ENCODE measurements around the gene LRRC53.

The LRRC53 gene

DNA sequence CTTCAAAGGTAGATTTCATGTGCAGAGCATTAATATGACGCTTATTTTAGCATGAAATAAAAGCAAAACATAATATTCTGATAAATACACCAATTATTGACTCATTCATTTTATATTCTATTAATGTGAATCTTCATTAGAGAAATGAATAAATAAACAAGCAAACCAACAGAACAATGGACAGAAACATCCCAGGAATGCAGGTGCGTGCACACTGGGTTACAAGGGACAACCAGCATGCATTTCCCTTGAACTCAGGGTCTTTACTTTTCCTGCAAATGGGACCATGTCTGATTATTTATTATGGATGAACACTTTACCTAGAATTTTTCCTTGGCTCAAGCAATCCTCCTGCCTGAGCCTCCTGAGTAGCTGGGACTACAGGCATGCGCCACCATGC is 13.5 kb downstream of the LRRC53 start:
- in situ Hi-C loops (cut with HindIII; ENCODE audit: low sequenced_read_pairs), result no loop called here

- in situ Hi-C loops (cut with HindIII; ENCODE audit: low sequenced_read_pairs), result no loop called here
Measured at GRCh38 chr1:74496669-74497068, 15.7 kb downstream of the LRRC53 start.

DNA sequence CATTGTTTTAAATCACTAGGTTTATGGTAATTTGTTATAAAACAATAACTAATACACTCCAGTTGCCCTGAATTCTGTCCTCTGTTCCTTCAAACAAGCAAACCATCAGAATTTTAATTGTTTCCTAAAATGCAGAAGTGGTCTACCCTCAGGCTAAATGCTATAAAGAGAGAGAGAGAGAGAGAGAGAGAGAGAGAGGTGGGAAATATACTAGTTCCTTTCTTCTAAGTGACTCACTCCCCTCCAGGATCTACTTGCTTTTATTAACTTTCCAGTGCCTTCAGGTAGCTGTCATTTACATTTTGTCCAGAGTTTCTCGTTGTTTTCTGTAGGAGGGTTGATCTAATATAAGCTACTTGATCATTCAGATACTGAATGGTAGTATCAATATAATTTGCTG is 26.4 kb downstream of the LRRC53 start:
- in situ Hi-C loops (cut with HindIII; ENCODE audit: low sequenced_read_pairs), result no loop called here

GRCh38 chr1:74485622-74486021 is 26.8 kb downstream of the LRRC53 start:
- in situ Hi-C loops (cut with HindIII; ENCODE audit: low sequenced_read_pairs), result no loop called here

DNA sequence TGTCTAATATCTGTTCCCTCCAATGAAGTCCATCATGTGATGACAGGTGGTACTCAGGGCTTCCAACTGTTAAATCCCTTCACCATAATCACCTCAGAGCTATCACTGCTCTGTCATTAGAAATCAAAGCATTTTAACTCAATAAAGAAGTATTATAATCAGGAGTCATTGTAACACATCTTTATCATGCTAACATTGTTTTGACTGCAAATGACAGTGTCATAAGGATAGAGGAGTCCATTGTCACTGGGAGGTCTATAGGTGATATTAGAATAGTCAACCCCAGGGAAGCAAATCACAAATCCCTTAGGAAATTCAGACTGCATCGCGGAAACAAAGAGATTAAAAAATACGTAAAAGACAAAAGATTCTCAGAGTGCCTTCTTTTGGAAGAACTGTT is 30.8 kb downstream of the LRRC53 start:
- in situ Hi-C loops (cut with HindIII; ENCODE audit: low sequenced_read_pairs), result no loop called here

DNA sequence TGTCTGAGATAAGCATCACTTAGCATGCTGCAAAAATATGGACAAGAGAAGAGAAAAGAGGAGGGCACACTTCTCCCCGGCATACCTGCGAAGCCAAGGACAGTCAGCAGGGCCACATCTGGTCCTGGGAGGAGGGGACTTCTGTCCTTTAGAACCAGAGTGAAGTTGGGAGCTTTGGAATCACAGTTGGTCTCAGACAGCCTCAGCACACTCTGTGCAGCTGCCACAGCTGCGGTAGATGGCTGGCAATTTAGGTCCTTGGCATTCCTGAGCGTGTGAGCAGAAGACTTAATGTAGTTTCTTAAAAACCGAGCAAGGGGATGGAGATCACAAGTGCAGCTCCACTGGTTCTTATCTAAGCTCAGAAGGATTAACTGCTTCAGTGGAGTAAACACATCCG is 32.3 kb downstream of the LRRC53 start:
- in situ Hi-C loops (cut with HindIII; ENCODE audit: low sequenced_read_pairs), result no loop called here

- in situ Hi-C loops (cut with HindIII; ENCODE audit: low sequenced_read_pairs), result no loop called here
Measured at GRCh38 chr1:74478979-74479378, 33.4 kb downstream of the LRRC53 start.

GRCh38 chr1:74474585-74474984 is 37.8 kb downstream of the LRRC53 start:
- in situ Hi-C loops (cut with HindIII; ENCODE audit: low sequenced_read_pairs), result no loop called here

GRCh38 chr1:74471470-74471869 is 40.9 kb downstream of the LRRC53 start:
- in situ Hi-C loops (cut with HindIII; ENCODE audit: low sequenced_read_pairs), result no loop called here

DNA sequence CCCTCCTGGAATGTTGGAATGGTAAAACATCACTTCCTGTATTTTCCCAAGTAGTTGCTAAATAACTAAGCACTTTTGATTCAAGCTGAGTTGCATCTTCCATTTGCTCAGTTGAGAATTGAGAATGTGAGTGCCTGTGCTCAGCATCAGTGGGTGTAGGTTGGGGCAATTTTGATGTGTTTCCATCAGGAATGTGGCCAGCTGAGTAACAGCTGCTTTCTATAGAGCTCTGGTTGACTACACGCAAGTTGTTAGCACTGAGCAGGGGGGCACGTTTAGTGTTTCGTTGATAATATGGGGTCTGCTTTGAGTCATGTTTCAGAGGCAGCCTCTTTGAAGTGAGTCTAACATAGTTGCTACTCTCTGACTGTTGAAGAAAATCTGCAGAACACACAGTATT is 41.5 kb downstream of the LRRC53 start:
- in situ Hi-C loops (cut with HindIII; ENCODE audit: low sequenced_read_pairs), result no loop called here

DNA sequence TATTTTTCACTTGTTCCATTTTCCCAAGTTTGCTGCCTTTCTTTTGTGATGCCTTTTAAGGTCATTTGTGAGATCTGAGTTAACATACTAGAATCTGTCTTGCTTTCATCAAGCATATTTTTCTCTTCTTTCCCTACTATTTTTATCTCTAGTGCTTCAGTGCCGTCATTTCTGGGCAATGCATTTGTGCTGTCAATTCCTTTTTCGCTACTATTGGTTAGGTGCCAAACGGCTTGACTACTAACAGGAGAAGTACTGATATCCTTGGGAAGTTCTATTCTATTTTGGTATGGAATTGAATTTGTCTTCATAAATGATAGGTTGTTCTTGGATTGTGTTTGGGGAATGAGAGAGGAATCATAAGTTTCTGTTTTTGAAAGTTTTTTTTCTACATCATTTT is 42.2 kb downstream of the LRRC53 start:
- in situ Hi-C loops (cut with HindIII; ENCODE audit: low sequenced_read_pairs), result no loop called here

GRCh38 chr1:74468982-74469603 is 43.3 kb downstream of the LRRC53 start:
- in situ Hi-C loops (cut with HindIII; ENCODE audit: low sequenced_read_pairs), result no loop called here

DNA sequence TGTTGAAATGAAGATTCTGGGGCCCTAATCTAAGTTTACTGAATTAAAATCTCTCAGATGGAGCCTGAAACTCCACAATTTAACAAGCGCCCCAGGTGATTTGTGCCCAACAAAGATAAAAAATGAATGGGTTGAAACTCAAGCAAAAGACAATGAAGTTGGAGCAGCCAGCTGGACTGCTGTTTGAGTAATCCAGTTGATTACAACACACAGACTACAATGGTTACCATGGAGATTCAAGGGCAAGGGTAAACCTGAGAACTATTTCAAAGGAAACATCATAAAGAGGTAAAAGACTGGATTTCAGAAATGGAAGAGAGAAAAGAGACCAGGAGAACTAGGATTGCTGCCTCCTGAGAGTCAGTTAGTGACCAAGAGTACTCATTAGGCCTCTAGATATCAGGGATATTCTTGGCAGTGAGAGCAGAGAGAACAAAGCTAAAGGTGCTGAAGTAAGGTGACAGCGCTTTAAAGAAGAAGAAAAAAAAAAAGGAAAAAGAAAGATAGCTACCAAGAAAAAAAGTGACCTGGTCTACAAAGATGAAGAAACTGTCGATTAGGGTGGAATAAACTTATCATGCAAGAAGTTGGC is 44.5 kb downstream of the LRRC53 start:
- in situ Hi-C loops (cut with HindIII; ENCODE audit: low sequenced_read_pairs), result no loop called here

DNA sequence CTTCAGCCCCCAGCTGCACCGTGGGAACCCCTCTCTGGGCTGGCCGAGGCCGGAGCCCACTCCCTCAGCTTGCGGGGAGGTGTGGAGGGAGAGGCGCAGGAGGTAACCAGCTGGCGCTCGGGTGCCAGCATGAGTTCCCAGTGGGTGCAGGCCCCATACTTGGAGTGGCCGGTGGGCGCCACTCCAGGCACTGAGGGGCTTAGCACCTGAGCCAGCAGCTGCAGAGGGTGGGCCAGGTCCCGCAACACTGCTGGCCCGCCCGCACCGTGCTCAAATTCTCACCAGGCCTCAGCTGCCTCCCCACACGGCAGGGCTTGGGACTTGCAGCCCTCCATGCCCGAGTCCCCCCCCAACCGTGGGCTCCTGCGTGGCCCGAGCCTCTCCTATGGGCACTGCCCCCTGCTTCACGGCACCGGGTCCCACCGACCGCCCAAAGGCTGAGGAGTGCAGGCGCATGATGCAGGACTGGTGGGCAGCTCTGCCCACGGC is 47.2 kb downstream of the LRRC53 start:
- in situ Hi-C loops (cut with HindIII; ENCODE audit: low sequenced_read_pairs), result no loop called here

DNA sequence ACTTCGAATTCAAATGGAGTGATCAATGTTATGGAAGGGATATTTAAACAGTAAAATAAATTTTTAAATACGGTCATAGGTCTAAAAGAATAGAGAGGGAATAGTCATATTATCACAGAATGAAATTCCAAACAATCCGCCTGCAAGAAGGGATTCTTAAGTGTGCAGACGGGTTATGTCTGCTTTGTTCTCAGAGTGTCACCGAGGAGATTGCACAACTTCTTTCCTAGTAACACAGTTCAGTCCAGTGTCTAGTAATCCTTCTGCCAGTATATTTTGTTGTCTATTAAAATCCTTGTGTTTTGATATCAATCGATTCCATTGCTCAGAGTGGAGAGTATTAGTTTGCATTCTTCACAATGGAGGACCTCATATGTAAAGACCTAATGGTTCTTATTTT is 48.4 kb downstream of the LRRC53 start:
- in situ Hi-C loops (cut with HindIII; ENCODE audit: low sequenced_read_pairs), result no loop called here

- in situ Hi-C loops (cut with HindIII; ENCODE audit: low sequenced_read_pairs), result no loop called here
Measured at GRCh38 chr1:74463333-74463988, 49.0 kb downstream of the LRRC53 start.

- in situ Hi-C loops (cut with HindIII; ENCODE audit: low sequenced_read_pairs), result no loop called here
Measured at GRCh38 chr1:74457253-74457652, 55.2 kb downstream of the LRRC53 start.

DNA sequence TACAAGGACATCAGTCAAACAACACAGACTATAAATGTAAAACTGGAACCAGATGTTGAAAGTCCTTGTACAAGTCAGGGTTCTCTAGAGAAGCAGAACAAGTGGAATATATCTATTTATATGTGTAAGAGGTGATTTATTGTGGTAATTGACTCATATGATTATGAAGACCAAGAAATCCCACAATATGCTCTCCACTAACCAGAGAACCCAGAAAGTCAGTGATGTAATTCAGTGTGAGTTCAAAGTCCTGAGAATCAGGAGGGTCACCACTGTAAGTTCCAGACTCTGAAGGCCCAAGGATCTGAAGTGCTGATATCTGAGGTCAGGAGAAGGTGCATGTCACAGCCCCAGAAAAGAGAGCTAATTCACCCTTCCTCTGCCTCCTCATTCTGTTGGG is 57.0 kb downstream of the LRRC53 start:
- in situ Hi-C loops (cut with HindIII; ENCODE audit: low sequenced_read_pairs), result no loop called here

DNA sequence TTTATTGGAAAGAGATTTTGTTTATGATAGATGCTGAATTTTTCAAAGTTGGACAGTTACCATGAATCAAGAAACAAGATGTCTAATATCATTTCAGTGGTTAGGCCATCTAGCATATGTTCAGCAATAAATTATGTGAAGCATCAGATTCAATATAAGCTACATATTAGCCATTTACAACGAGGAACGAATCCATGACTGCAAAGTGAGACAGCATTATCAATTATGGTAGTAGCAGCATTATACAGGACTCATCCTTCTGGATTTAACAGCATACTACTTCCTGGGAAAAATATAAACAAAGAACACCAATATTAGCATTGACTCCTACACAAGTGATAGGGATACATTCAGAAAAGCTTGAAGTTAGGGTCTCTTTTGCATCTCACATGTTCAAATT is 59.1 kb downstream of the LRRC53 start:
- in situ Hi-C loops (cut with HindIII; ENCODE audit: low sequenced_read_pairs), result no loop called here

DNA sequence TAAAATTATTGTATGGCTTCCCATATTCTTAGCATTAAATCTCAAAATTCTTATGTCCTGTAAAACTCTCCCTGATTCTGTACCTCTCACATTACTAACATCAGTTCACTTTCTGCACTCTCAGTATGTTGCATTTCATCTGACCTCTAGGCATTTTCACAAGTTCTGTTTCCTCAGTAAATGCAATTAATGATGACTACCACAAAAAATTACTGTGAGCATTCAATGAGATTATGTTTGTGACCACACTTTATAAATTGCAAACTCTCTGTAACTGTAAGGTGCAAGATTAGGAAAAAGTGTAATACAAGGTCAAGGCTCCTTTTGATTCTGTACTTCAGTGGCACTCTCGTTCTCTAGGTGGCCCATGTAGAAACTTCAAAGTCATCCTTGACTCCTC is 60.4 kb downstream of the LRRC53 start:
- in situ Hi-C loops (cut with HindIII; ENCODE audit: low sequenced_read_pairs), result no loop called here

DNA sequence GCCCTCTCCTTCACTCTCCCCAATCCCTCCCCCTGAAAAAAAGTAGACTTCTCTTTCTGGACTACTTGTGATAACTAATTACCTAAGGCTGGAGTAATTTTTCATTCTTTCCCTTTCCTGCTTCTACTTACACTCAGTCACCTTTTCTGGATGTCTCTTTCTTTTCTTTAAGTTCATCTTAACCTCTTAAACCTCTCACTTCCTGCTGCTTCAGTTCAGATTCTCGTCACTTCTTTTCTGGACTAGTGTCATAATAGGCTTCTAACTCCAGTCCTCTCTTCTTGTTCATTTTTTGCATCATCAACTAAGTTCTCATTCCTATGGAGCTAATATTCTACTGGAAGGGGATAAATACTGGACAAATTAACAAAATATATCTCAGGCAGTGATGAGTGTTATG is 75.4 kb downstream of the LRRC53 start:
- in situ Hi-C loops (cut with HindIII; ENCODE audit: low sequenced_read_pairs), result no loop called here

- in situ Hi-C loops (cut with HindIII; ENCODE audit: low sequenced_read_pairs), result no loop called here
Measured at GRCh38 chr1:74436078-74436477, 76.3 kb downstream of the LRRC53 start.
